ENCODE data around the gene HOXA11. TPM values are rescaled to one million over a fixed set of nuclear protein-coding genes. Genes with fewer than 3 reads are reported as not detected.

Gene HOXA11
- polyA plus RNA-seq, 1 of the 3 experiments (the other 2 are of a cell fraction), result not detected

GRCh38 chr7:27175626-27176523, 9.2 kb downstream of the HOXA11 start (continued):
- TF ChIP-seq USF1 (IDR thresholded peaks at IDR 0.05; ENCODE audit: borderline replicate concordance, low read depth) (no peak), TCF12 (IDR thresholded peaks at IDR 0.05) (no peak)

GRCh38 chr7:27174874-27175625, 10.0 kb downstream of the HOXA11 start:
- CTCF ChIA-PET, result interaction anchor here (0.9 to 12.3 kb wide), 13 partner anchors 8 to 860 kb away, joined by 3 to 205 read pairs (median 4); partner anchors contain the start of genes HOXA11, HOXA3, HOXA5 and HOXA9
- Histone ChIP-seq H3F3A (replicated peaks; ENCODE audit: insufficient read depth) (peaks cover 7% of the 10 kb centered on the region), H3K9me2 (no peaks in the 10 kb centered on the region), H3K79me2 (ENCODE audit: insufficient read depth) (no peaks in the 10 kb centered on the region), H3K9ac (no peak overlapping the region), H3K36me3 (replicated peaks in 1 of 2; ENCODE audit: control insufficient read depth in 1 of 2, insufficient read depth in 2 of 2, low read length in 1 of 2) (no peaks in the 10 kb centered on the region), H4K20me1 (ENCODE audit: insufficient read depth) (0 out of 2 replicates have a peak, but pooled peaks cover 7% of the 10 kb centered on the region), H3K4me1 (ENCODE audit: control insufficient read depth in 1 of 2, insufficient read depth in 2 of 2, low read depth in 1 of 2, low read length in 1 of 2) (peaks cover 0 to 4% of the 10 kb centered on the region in 2 experiments; a peak in 1 of 4 replicates), H3K27me3 (ENCODE audit: insufficient read depth) (peaks cover 99% of the 10 kb centered on the region), H3K4me3 (ENCODE audit: low read depth in 2 of 2, low read length in 1 of 2) (no peak overlapping the region), H3K4me2 (no peak overlapping the region), H2AFZ (ENCODE audit: low read depth) (no peak overlapping the region), H3K27ac (ENCODE audit: low read depth in 2 of 2, low read length in 1 of 2) (no peak overlapping the region), H3K9me3 (no peaks in the 10 kb centered on the region)
- DNase-seq, result no peak
- POLR2A ChIA-PET, result no interaction called here
- TF ChIP-seq POLR2AphosphoS5 (IDR thresholded peaks at IDR 0.05; ENCODE audit: low read depth, low read length), result no peak
- TF ChIP-seq MXI1 (IDR thresholded peaks at IDR 0.05; ENCODE audit: low read depth, low read length), result no peak
- no peak for TF ChIP-seq USF1 (IDR thresholded peaks at IDR 0.05; ENCODE audit: borderline replicate concordance, low read depth)
- TF ChIP-seq RFX5 (IDR thresholded peaks at IDR 0.05; ENCODE audit: low read length), result no peak
- TF ChIP-seq RCOR1 (IDR thresholded peaks at IDR 0.05; ENCODE audit: low read length), result no peak
- no peak for TF ChIP-seq RXRA (IDR thresholded peaks at IDR 0.05; ENCODE audit: borderline replicate concordance, low read depth)
- TF ChIP-seq SIN3A (IDR thresholded peaks at IDR 0.05; ENCODE audit: borderline replicate concordance, low read depth, low read length), result no peak
- no peak for TF ChIP-seq TCF12 (IDR thresholded peaks at IDR 0.05)
- no peak for TF ChIP-seq RAD21 (IDR thresholded peaks at IDR 0.05; ENCODE audit: low read length)
- TF ChIP-seq FOXM1 (IDR thresholded peaks at IDR 0.05; ENCODE audit: low read depth), result no peak
- WGBS (ENCODE audit: low lambda C conversion rate), result 23% methylated on average over 12 of the region's 12 CpGs
